Measurements from ENCODE around the gene GPX3. TPM values are rescaled to one million over a fixed set of nuclear protein-coding genes. Genes with fewer than 3 reads are reported as not detected.

The GPX3 gene
- total and polyA plus RNA-seq, 2 experiments from 2014 or later: 28.0 to 48.9 TPM

DNA sequence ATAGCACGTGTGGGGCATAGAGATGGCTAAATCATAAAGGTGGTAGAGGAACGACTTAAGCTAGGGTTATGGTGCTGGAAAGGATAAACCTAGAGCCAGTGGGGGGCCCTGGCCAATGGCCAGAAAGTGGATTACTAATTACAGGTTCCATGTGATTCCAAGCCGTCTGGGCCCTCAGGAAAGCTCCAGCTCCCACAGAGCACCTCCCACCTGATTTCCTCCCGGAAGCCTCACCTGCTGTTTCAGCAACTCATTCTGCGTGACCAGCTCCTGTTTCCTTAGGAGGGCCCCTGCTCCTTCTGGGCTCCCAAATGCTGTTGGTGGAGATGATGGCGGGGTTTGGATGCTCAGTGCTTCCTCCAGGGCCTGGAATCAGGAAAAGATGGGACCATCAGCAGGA lies 16.2 kb downstream of the GPX3 start (continued):
- no peak for TF ChIP-seq ZNF462 (CRISPR knock-in tag; IDR thresholded peaks at IDR 0.05)

- H3K27ac Mint-ChIP-seq: no peak overlapping the region
- H3K4me2 ChIP-seq: no peak overlapping the region
- H3K4me1 Mint-ChIP-seq: peaks cover 4% of the 10 kb centered on the region; the same call in 2 of the 3 replicates
- H3K27me3 ChIP-seq (ENCODE audit: insufficient read depth): no peaks in the 10 kb centered on the region
- H3F3A ChIP-seq (replicated peaks; ENCODE audit: low read depth): no peaks in the 10 kb centered on the region
- H3K79me2 ChIP-seq (replicated peaks; ENCODE audit: insufficient read depth): no peaks in the 10 kb centered on the region
- no peak overlapping the region for H3K4me3 Mint-ChIP-seq
- ATAC-seq (no peak), DNase-seq (ENCODE audit: low spot score) (no peak)
- H3K4me3 ChIP-seq: no peak overlapping the region
- no peaks in the 10 kb centered on the region for H3K4me1 ChIP-seq (ENCODE audit: insufficient read depth)
- no peaks in the 10 kb centered on the region for H3K9me2 ChIP-seq (ENCODE audit: insufficient read depth)
- H3K36me3 ChIP-seq (ENCODE audit: insufficient read depth): peaks cover 6% of the 10 kb centered on the region; the same call in 1 of the 2 replicates
- no peaks in the 10 kb centered on the region; the same call in 2 of the 3 replicates for H3K9me3 Mint-ChIP-seq
- H3K27ac ChIP-seq (ENCODE audit: low read depth): no peak overlapping the region
- peaks cover 2% of the 10 kb centered on the region for H3K27me3 Mint-ChIP-seq (ENCODE audit: insufficient read depth, low read depth, poor library complexity)
- H4K20me1 ChIP-seq (replicated peaks; ENCODE audit: insufficient read depth): no peaks in the 10 kb centered on the region
- H3K36me3 Mint-ChIP-seq (ENCODE audit: low read depth): peaks cover 14% of the 10 kb centered on the region; the same call in 1 of the 3 replicates
- H2AFZ ChIP-seq: no peak overlapping the region
- TF ChIP-seq EZH2phosphoT487 (IDR thresholded peaks at IDR 0.05; ENCODE audit: unreplicated experiment) (no peak), ETS1 (IDR thresholded peaks at IDR 0.05) (no peak), ZNF114 (CRISPR knock-in tag; IDR thresholded peaks at IDR 0.05) (no peak), JUNB (IDR thresholded peaks at IDR 0.05; ENCODE audit: unreplicated experiment) (no peak), EZH2 (IDR thresholded peaks at IDR 0.05; ENCODE audit: low read depth, unreplicated experiment) (no peak), REST (IDR thresholded peaks at IDR 0.05; ENCODE audit: unreplicated experiment) (no peak), STAT1 (IDR thresholded peaks at IDR 0.05; ENCODE audit: unreplicated experiment) (no peak), ZNF331 (CRISPR knock-in tag; IDR thresholded peaks at IDR 0.05; ENCODE audit: low read depth) (no peak), CREB1 (CRISPR knock-in tag; IDR thresholded peaks at IDR 0.05; ENCODE audit: low read depth) (no peak)
- TF ChIP-seq, protein P1, sequence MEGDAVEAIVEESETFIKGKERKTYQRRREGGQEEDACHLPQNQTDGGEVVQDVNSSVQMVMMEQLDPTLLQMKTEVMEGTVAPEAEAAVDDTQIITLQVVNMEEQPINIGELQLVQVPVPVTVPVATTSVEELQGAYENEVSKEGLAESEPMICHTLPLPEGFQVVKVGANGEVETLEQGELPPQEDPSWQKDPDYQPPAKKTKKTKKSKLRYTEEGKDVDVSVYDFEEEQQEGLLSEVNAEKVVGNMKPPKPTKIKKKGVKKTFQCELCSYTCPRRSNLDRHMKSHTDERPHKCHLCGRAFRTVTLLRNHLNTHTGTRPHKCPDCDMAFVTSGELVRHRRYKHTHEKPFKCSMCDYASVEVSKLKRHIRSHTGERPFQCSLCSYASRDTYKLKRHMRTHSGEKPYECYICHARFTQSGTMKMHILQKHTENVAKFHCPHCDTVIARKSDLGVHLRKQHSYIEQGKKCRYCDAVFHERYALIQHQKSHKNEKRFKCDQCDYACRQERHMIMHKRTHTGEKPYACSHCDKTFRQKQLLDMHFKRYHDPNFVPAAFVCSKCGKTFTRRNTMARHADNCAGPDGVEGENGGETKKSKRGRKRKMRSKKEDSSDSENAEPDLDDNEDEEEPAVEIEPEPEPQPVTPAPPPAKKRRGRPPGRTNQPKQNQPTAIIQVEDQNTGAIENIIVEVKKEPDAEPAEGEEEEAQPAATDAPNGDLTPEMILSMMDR (conservative IDR thresholded peaks at IDR 0.05; ENCODE audit: low read depth in 2 of 2): no peak
Measured at GRCh38 chr5:151037561-151038411, 17.4 kb downstream of the GPX3 start.
